ENCODE measurements around the gene EPC2.
"Not testable (repeated sequence)": the region's sequence is repeated elsewhere in the genome, so short reads cannot be mapped to it uniquely, and the experiment has no call there.

Gene EPC2

GRCh38 chr2:148680462-148680861, 35.9 kb downstream of the EPC2 start:
- no peak for DNase-seq
- Histone ChIP-seq H3K27ac (no peak overlapping the region), H3K4me3 (ENCODE audit: low read depth, low read length) (no peak overlapping the region), H3K36me3 (no peaks in the 10 kb centered on the region; the same call in 1 of the 2 replicates), H3K9me3 (ENCODE audit: severe bottlenecking) (no peaks in the 10 kb centered on the region), H3K27me3 (ENCODE audit: insufficient read depth, low read depth, severe bottlenecking) (no peaks in the 10 kb centered on the region)
- TF ChIP-seq CTCF (IDR thresholded peaks at IDR 0.05; ENCODE audit: low read depth, low read length): no peak

DNA sequence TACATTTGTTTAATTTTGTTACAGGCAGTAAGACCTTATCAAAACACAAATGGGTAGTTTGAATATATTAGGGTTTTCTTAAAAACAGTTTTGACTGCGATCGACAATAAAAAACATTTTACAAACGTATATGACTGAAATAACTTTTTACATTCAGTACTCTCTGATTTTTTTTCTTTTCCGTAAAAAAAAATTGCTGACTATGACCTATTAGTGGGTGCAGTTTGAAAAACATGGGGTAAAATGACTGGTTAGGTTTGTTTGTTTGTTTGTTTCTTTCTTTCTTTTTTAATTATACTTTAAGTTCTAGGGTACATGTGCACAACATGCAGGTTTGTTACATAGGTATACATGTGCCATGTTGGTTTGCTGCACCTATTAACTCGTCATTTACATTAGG, 36.9 kb downstream of the EPC2 start:
- no peaks in the 10 kb centered on the region for H3K27me3 ChIP-seq (ENCODE audit: insufficient read depth, low read depth, severe bottlenecking)
- H3K4me3 ChIP-seq (ENCODE audit: low read depth, low read length): no peak overlapping the region
- no peaks in the 10 kb centered on the region for H3K9me3 ChIP-seq (ENCODE audit: severe bottlenecking)
- H3K36me3 ChIP-seq: no peaks in the 10 kb centered on the region; the same call in 1 of the 2 replicates
- no peak for DNase-seq
- H3K27ac ChIP-seq: no peak overlapping the region
- no peak for TF ChIP-seq CTCF (IDR thresholded peaks at IDR 0.05; ENCODE audit: low read depth, low read length)

GRCh38 chr2:148681862-148682261, 37.3 kb downstream of the EPC2 start:
- not testable (repeated sequence) for H3K27me3 ChIP-seq (ENCODE audit: insufficient read depth, low read depth, severe bottlenecking); H3K36me3 ChIP-seq; DNase-seq; H3K27ac ChIP-seq; H3K4me3 ChIP-seq (ENCODE audit: low read depth, low read length); H3K9me3 ChIP-seq (ENCODE audit: severe bottlenecking)

- Histone ChIP-seq H3K27ac (no peak overlapping the region), H3K36me3 (no peaks in the 10 kb centered on the region; the same call in 1 of the 2 replicates), H3K9me3 (ENCODE audit: severe bottlenecking) (no peaks in the 10 kb centered on the region), H3K27me3 (ENCODE audit: insufficient read depth, low read depth, severe bottlenecking) (no peaks in the 10 kb centered on the region), H3K4me3 (ENCODE audit: low read depth, low read length) (no peak overlapping the region)
- no peak for DNase-seq
- no peak for TF ChIP-seq CTCF (IDR thresholded peaks at IDR 0.05; ENCODE audit: low read depth, low read length)
Observed at GRCh38 chr2:148684507-148684906, 40.0 kb downstream of the EPC2 start.

- TF ChIP-seq CTCF (IDR thresholded peaks at IDR 0.05; ENCODE audit: low read depth, low read length): no peak
- DNase-seq: no peak
- Histone ChIP-seq H3K36me3 (peaks cover 22% of the 10 kb centered on the region), H3K9me3 (ENCODE audit: severe bottlenecking) (no peaks in the 10 kb centered on the region), H3K4me3 (ENCODE audit: low read depth, low read length) (no peak overlapping the region), H3K27me3 (ENCODE audit: insufficient read depth, low read depth, severe bottlenecking) (no peaks in the 10 kb centered on the region), H3K27ac (no peak overlapping the region)
Observed at GRCh38 chr2:148687543-148687942, 43.0 kb downstream of the EPC2 start.

DNA sequence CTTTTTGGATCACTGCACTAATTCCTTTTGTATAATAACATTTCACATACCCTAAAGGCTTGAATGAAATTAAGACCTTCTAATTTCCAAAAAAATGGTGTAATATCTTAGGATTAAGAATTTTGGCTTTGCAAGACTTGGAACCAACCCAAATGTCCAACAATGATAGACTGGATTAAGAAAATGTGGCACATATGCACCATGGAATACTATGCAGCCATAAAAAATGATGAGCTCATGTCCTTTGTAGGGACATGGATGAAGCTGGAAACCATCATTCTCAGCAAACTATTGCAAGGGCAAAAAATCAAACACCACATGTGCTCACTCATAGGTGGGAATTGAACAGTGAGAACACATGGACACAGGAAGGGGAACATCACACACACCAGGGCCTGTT, 43.5 kb downstream of the EPC2 start:
- not testable (repeated sequence) for H3K27ac ChIP-seq; H3K4me3 ChIP-seq (ENCODE audit: low read depth, low read length); H3K27me3 ChIP-seq (ENCODE audit: insufficient read depth, low read depth, severe bottlenecking); DNase-seq; H3K9me3 ChIP-seq (ENCODE audit: severe bottlenecking)
- peaks cover 23% of the 10 kb centered on the region for H3K36me3 ChIP-seq

DNA sequence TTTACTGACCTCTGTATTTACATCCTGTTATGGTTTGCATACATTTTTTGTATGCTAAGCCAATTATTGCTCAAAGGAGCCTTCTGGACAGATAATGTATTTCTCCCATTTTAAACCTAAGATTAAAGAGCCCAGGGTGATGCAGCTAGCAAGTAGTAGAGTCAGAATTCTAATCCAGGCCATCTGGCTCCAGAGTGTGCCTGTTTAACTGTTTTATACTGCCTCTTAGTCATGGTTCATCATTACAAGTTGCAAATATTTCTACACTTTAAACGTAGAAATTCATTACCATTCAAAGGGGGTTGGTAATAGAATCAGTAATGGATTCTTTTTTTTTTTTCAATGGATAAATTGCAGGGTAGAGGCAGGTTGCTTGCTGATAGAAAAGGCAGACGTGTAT, 52.4 kb downstream of the EPC2 start:
- DNase-seq: no peak
- Histone ChIP-seq H3K4me3 (ENCODE audit: low read depth, low read length) (no peak overlapping the region), H3K27ac (no peak overlapping the region), H3K36me3 (peaks cover 28% of the 10 kb centered on the region), H3K27me3 (ENCODE audit: insufficient read depth, low read depth, severe bottlenecking) (no peaks in the 10 kb centered on the region), H3K9me3 (ENCODE audit: severe bottlenecking) (peaks cover 3% of the 10 kb centered on the region)
- no peak for TF ChIP-seq CTCF (IDR thresholded peaks at IDR 0.05; ENCODE audit: low read depth, low read length)

All from WERI-Rb-1 (cell line).